Lower leg skin (tissue), 3 donors: Measurements from ENCODE around the gene IER2.

Experiments used
- POLR2A ChIP-seq, 2 donors: fragments of 450-650 bp; IDR thresholded peaks; one replicate each; pipeline ENCODE4 v1.6.1; 2016 to 2017; ENCODE audit warnings: antibody characterized with exemption in 2 of 2, mild to moderate bottlenecking in 1 of 2, moderate library complexity in 1 of 2
- TF ChIP-seq, protein P1 (sequence below), 3 donors: fragments of 450-650 bp; IDR thresholded peaks; one replicate each; pipeline ENCODE4 v1.5.1; 2016; ENCODE audit warnings: antibody characterized with exemption in 3 of 3, mild to moderate bottlenecking in 3 of 3, moderate library complexity in 2 of 3

DNA sequence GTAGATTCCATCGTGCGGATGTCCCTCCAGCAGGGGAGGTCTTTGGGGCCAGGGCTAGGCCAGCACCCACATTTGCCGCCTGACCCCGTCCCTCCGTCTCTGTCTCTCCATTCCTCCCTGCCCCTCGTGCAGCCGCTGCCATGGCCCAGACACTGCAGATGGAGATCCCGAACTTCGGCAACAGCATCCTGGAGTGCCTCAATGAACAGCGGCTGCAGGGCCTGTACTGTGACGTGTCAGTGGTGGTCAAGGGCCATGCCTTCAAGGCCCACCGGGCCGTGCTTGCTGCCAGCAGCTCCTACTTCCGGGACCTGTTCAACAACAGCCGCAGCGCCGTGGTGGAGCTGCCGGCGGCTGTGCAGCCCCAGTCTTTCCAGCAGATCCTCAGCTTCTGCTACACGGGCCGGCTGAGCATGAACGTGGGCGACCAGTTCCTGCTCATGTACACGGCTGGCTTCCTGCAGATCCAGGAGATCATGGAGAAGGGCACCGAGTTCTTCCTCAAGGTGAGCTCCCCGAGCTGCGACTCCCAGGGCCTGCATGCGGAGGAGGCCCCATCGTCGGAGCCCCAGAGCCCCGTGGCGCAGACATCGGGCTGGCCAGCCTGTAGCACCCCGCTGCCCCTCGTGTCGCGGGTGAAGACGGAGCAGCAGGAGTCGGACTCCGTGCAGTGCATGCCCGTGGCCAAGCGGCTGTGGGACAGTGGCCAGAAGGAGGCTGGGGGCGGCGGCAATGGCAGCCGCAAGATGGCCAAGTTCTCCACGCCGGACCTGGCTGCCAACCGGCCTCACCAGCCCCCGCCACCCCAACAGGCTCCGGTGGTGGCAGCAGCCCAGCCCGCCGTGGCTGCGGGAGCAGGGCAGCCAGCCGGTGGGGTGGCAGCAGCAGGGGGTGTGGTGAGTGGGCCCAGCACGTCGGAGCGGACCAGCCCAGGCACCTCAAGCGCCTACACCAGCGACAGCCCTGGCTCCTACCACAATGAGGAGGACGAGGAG is 14.8 kb upstream of the IER2 start:
- TF ChIP-seq, protein P1, sequence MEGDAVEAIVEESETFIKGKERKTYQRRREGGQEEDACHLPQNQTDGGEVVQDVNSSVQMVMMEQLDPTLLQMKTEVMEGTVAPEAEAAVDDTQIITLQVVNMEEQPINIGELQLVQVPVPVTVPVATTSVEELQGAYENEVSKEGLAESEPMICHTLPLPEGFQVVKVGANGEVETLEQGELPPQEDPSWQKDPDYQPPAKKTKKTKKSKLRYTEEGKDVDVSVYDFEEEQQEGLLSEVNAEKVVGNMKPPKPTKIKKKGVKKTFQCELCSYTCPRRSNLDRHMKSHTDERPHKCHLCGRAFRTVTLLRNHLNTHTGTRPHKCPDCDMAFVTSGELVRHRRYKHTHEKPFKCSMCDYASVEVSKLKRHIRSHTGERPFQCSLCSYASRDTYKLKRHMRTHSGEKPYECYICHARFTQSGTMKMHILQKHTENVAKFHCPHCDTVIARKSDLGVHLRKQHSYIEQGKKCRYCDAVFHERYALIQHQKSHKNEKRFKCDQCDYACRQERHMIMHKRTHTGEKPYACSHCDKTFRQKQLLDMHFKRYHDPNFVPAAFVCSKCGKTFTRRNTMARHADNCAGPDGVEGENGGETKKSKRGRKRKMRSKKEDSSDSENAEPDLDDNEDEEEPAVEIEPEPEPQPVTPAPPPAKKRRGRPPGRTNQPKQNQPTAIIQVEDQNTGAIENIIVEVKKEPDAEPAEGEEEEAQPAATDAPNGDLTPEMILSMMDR (IDR thresholded peaks at IDR 0.05) = no peak
- TF ChIP-seq POLR2A (IDR thresholded peaks at IDR 0.05) = no peak
